PC-9 (cell line): ENCODE results near the gene BNIP2. TPM values are rescaled to one million over a fixed set of nuclear protein-coding genes. Genes with fewer than 3 reads are reported as not detected.

Experiments used
- Bru-seq: library from RNA; stranded (reverse); fragments of 400-500 nt; gene quantifications from one replicate; lab custom pipeline; 2021; lab: Mats Ljungman, UMichigan
- BruChase-seq, 2 experiments: library from RNA; stranded (reverse); fragments of 400-500 nt; gene quantifications; one replicate each; lab custom pipeline; 2021; lab: Mats Ljungman, UMichigan
- BruUV-seq: library from RNA; stranded (reverse); fragments of 400-500 nt; replicated peaks from 2 replicates; lab custom pipeline; 2021; lab: Mats Ljungman, UMichigan
- CTCF ChIA-PET: fragments of 300-600 bp; sonication (Branson Sonifier 250); formaldehyde crosslinking; loops from one replicate; lab custom pipeline; 2022; ENCODE audit warnings: antibody characterized with exemption; lab: Charles Lee
- POLR2A ChIA-PET: fragments of 300-600 bp; sonication (Branson Sonifier 250); formaldehyde crosslinking; loops from one replicate; lab custom pipeline; 2022; ENCODE audit warnings: antibody characterized with exemption; ENCODE audit not compliant: unreplicated experiment; lab: Charles Lee
- DNase-seq, 2 experiments: peaks; one replicate each; pipeline versions ENCODE4 v3.0.0 to v3.0.0-alpha.2; 2015 to 2022; ENCODE audit warnings: mixed read lengths in 1 of 2
- H2AFZ ChIP-seq: fragments of 200-600 bp; sonication (generic); 2 replicates; pipeline ENCODE4 v1.8.1; 2017; ENCODE audit warnings: antibody characterized with exemption
- H3F3A ChIP-seq: fragments of 200-600 bp; sonication (generic); 2 replicates; pipeline ENCODE4 v1.8.1; 2017; ENCODE audit warnings: antibody characterized with exemption, mild to moderate bottlenecking, low read depth; ENCODE audit not compliant: insufficient read depth
- H3K27ac ChIP-seq: fragments of 200-600 bp; sonication (generic); 2 replicates; pipeline ENCODE4 v1.6.1; 2016; ENCODE audit warnings: mixed run types
- H3K27me3 ChIP-seq: fragments of 200-600 bp; sonication (generic); 2 replicates; pipeline ENCODE4 v1.6.1; 2016; ENCODE audit warnings: low read depth, mixed run types; ENCODE audit not compliant: insufficient read depth
- H3K36me3 ChIP-seq: fragments of 200-600 bp; sonication (generic); 2 replicates; pipeline ENCODE4 v1.6.1; 2016; ENCODE audit warnings: low read depth, mixed run types
- H3K4me1 ChIP-seq: fragments of 200-600 bp; sonication (generic); replicated peaks from 2 replicates; pipeline ENCODE4 v1.6.1; 2016; ENCODE audit warnings: mixed run types; ENCODE audit not compliant: insufficient read depth
- H3K4me2 ChIP-seq: fragments of 200-600 bp; sonication (generic); 2 replicates; pipeline ENCODE4 v1.6.1; 2017; ENCODE audit warnings: mixed run types
- H3K4me3 ChIP-seq: fragments of 200-600 bp; sonication (generic); 2 replicates; pipeline ENCODE4 v1.6.1; 2016; ENCODE audit warnings: mixed run types
- H3K79me2 ChIP-seq: fragments of 200-600 bp; sonication (generic); 2 replicates; pipeline ENCODE4 v1.6.1; 2017; ENCODE audit warnings: low read depth, mixed run types
- H3K9me2 ChIP-seq: fragments of 200-600 bp; sonication (generic); 2 replicates; pipeline ENCODE4 v1.8.1; 2017; ENCODE audit warnings: mild to moderate bottlenecking; ENCODE audit not compliant: insufficient read depth
- H3K9me3 ChIP-seq: fragments of 200-600 bp; sonication (generic); 2 replicates; pipeline ENCODE4 v1.8.1; 2016; ENCODE audit warnings: low read depth; ENCODE audit not compliant: insufficient read depth
- H4K20me1 ChIP-seq: fragments of 200-600 bp; sonication (generic); 2 replicates; pipeline ENCODE4 v1.8.1; 2017; ENCODE audit not compliant: insufficient read depth
- EZH2 ChIP-seq: fragments of 200-600 bp; sonication (generic); IDR thresholded peaks from 2 replicates; pipeline ENCODE4 v1.8.0; 2017; ENCODE audit warnings: antibody characterized with exemption, low read depth
- intact Hi-C: fragments of 100-400 bp; cut with micrococcal nuclease; formaldehyde crosslinking; loops from one replicate; pipeline ENCODE4 v1.10.0; 2022; ENCODE audit not compliant: unreplicated experiment
- long read RNA-seq: library from polyadenylated mRNA; stranded (forward); transcript quantifications from one replicate; pipeline ENCODE4 v2.0.0, GENCODE V29; 2022
- total RNA-seq: library from RNA; stranded (reverse); gene quantifications from 2 replicates; pipeline ENCODE4 v1.2.3, GENCODE V29; 2021
- TF ChIP-seq, protein P1 (sequence below): fragments of 200-600 bp; sonication (generic); conservative IDR thresholded peaks from 2 replicates; pipeline ENCODE4 v1.6.1; 2017; ENCODE audit warnings: mixed run types, antibody characterized with exemption, mild to moderate bottlenecking, moderate library complexity

BNIP2 gene, protein sequence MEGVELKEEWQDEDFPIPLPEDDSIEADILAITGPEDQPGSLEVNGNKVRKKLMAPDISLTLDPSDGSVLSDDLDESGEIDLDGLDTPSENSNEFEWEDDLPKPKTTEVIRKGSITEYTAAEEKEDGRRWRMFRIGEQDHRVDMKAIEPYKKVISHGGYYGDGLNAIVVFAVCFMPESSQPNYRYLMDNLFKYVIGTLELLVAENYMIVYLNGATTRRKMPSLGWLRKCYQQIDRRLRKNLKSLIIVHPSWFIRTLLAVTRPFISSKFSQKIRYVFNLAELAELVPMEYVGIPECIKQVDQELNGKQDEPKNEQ
- total RNA-seq (59.5 and 64.3 TPM in 2 replicates), Bru-seq, nascent RNA (percentile 97 among the genes with signal in this experiment), BruChase-seq, experiment 1, labeled RNA remaining after a 2-hour chase (percentile 97 among the genes with signal in this experiment), BruChase-seq, experiment 2, labeled RNA remaining after a 6-hour chase (percentile 97 among the genes with signal in this experiment)
- long read RNA-seq, full-length matches to known transcripts: 51 of 68 reads
- long read RNA-seq, partial matches to known transcripts: 3 of 68 reads
- long read RNA-seq, other reads (novel, unspliced or antisense): 14 of 68 reads

DNA sequence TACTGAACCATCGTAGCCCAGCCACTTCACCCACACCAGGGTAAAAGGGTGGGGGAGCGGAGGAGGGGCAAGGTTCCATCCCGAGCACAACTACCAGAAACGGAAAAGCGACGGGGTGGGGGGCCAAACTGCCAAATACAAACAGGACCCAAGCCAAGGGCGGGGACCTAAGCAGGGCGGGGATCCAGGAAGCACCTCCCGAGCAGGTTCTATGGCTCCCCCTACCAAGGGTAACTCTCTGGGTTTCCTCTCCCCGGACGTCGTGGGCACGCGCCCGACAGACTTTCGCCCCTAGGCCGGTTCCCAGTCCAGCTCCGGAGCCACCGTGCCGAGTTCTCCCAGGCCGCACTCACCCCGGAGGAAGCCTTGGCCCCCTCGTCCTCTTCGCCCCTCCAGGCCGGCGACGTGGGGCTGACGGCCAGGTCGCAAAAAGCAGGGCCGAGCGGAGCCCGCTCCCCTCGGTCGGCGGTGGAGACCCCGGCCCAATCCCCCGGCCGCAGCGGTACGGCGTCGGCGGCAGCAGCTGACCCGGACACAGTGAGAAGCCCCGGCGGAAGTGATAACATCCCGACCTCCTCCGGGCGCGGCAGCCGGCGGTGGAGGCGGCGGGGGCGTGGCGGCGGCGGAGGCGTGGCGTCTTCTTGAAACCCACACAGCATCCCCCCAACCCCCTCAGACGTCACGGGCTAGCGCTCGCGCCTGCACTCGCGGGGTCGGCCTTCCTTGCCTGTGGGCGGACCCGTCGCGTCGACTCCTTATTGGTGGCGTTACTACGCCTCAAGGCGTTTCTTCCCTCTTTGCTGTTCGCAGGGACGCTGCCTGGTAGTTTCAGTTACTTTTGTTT is at the start of gene BNIP2:
Gene BNIP2, minus strand, starts transcription at position 539 of the 844 bp plus-strand sequence. CDS start 6,863 bp downstream, outside the sequence.
- H3K4me1 ChIP-seq: peaks cover 15% of the 10 kb centered on the region
- BruUV-seq: no TSS peak
- CTCF ChIA-PET: interaction anchor here (0.6 kb wide), 1 partner anchor 259 kb away, joined by 5 read pairs; no protein-coding TSS in a partner anchor

DNA sequence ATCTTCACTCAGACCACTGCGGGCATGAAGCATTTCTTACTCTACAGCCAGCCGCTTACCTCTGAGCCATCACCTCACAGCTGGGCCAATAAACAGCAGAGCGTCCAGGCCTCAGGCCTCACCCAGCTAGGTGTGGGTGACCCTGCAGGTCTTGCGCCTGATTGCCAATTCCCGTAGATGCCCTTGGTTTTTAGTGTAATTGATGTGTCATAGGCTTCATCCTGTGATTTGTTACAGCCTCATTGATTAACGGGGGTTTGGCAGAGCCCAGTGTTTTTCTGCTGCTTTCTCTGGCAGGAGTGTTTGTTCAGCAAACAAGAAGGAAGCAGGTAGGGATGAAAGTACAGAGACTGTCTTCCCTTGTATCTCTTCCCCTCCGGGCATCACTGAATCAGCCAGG is 49.6 kb upstream of the BNIP2 start:
- Histone ChIP-seq H3K27ac (no peak overlapping the region), H3F3A (no peaks in the 10 kb centered on the region), H3K9me3 (no peaks in the 10 kb centered on the region), H3K4me2 (no peak overlapping the region), H3K79me2 (no peaks in the 10 kb centered on the region), H3K4me1 (no peaks in the 10 kb centered on the region), H3K27me3 (no peaks in the 10 kb centered on the region), H4K20me1 (no peaks in the 10 kb centered on the region), H3K36me3 (no peaks in the 10 kb centered on the region), H3K9me2 (no peaks in the 10 kb centered on the region), H3K4me3 (no peak overlapping the region), H2AFZ (no peak overlapping the region)
- TF ChIP-seq, protein P1, sequence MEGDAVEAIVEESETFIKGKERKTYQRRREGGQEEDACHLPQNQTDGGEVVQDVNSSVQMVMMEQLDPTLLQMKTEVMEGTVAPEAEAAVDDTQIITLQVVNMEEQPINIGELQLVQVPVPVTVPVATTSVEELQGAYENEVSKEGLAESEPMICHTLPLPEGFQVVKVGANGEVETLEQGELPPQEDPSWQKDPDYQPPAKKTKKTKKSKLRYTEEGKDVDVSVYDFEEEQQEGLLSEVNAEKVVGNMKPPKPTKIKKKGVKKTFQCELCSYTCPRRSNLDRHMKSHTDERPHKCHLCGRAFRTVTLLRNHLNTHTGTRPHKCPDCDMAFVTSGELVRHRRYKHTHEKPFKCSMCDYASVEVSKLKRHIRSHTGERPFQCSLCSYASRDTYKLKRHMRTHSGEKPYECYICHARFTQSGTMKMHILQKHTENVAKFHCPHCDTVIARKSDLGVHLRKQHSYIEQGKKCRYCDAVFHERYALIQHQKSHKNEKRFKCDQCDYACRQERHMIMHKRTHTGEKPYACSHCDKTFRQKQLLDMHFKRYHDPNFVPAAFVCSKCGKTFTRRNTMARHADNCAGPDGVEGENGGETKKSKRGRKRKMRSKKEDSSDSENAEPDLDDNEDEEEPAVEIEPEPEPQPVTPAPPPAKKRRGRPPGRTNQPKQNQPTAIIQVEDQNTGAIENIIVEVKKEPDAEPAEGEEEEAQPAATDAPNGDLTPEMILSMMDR: no peak
- TF ChIP-seq EZH2: no peak
- intact Hi-C loops: no loop called here
- BruUV-seq: no TSS peak
- DNase-seq: no peak
- ChIA-PET CTCF (no interaction called here), POLR2A (no interaction called here)

More for the DNA sequence above, at the start of gene BNIP2:
- TF ChIP-seq EZH2: no peak
- TF ChIP-seq, protein P1: no peak
- intact Hi-C loops: loop anchor here (1.0 kb wide), 1 partner anchor 402 kb away; no protein-coding TSS in a partner anchor
- peaks cover 51% of the 10 kb centered on the region for H3K79me2 ChIP-seq
- 0 out of 2 replicates have a peak, but pooled peaks cover 5% of the 10 kb centered on the region for H3F3A ChIP-seq
- no peaks in the 10 kb centered on the region for H3K36me3 ChIP-seq
- POLR2A ChIA-PET: interaction anchor here (0.6 to 0.7 kb wide), 3 partner anchors 36 to 343 kb away, joined by 3 to 8 read pairs (median 4); no protein-coding TSS in a partner anchor
- peak; percentile 90 to 98 for DNase-seq
- peak within 1 kb of the TSS; percentile 73 for H3K4me3 ChIP-seq
- peak within 1 kb of the TSS; percentile 87 for H2AFZ ChIP-seq
- H4K20me1 ChIP-seq: peaks cover 37% of the 10 kb centered on the region
- peak within 1 kb of the TSS; percentile 95 for H3K27ac ChIP-seq
- no peaks in the 10 kb centered on the region for H3K9me2 ChIP-seq
- no peaks in the 10 kb centered on the region for H3K27me3 ChIP-seq
- H3K4me2 ChIP-seq: peak within 1 kb of the TSS; percentile 81
- H3K9me3 ChIP-seq: no peaks in the 10 kb centered on the region

DNA sequence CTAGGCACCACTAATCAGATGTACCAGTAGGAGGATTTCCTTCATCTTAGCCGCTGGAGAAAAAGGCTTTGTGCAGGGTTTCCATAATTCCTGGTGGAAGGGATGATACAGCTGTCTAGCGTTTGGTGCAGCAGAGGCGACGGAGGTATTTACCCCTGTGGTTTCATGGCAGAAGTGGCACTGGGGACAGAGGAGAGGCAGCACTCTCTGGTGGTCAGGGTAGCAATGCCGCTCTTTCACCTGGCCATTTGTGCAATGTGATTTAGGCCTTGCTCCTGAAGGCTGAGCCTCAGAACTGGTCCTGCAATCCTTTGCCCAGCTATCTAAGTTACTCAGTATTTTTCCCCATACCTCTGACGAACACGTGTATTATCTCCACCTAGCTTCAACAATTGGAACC is 47.1 kb upstream of the BNIP2 start:
- intact Hi-C loops: no loop called here
- no peak overlapping the region for H3K27ac ChIP-seq
- no TSS peak for BruUV-seq
- CTCF ChIA-PET: no interaction called here
- no peaks in the 10 kb centered on the region for H3F3A ChIP-seq
- no peaks in the 10 kb centered on the region for H3K9me3 ChIP-seq
- no peaks in the 10 kb centered on the region for H3K4me1 ChIP-seq
- POLR2A ChIA-PET: no interaction called here
- H2AFZ ChIP-seq: no peak overlapping the region
- no peaks in the 10 kb centered on the region for H4K20me1 ChIP-seq
- DNase-seq: no peak
- H3K79me2 ChIP-seq: no peaks in the 10 kb centered on the region
- H3K4me2 ChIP-seq: no peak overlapping the region
- no peaks in the 10 kb centered on the region for H3K9me2 ChIP-seq
- TF ChIP-seq, protein P1: no peak
- no peak overlapping the region for H3K4me3 ChIP-seq
- H3K27me3 ChIP-seq: no peaks in the 10 kb centered on the region
- H3K36me3 ChIP-seq: no peaks in the 10 kb centered on the region
